Caco-2 (cell line): ENCODE results near the gene ITGB8. TPM values are rescaled to one million over a fixed set of nuclear protein-coding genes. Genes with fewer than 3 reads are reported as not detected.

Experiments used
- BruUV-seq: library from RNA; stranded (reverse); fragments of 400-500 nt; replicated peaks from 2 replicates; lab custom pipeline; 2021; lab: Mats Ljungman, UMichigan
- CTCF ChIA-PET: fragments of 300-600 bp; sonication (Branson Sonifier 250); formaldehyde crosslinking; loops from one replicate; lab custom pipeline; 2022; ENCODE audit warnings: antibody characterized with exemption; lab: Charles Lee
- POLR2A ChIA-PET: fragments of 300-600 bp; sonication (Branson Sonifier 250); formaldehyde crosslinking; loops from one replicate; lab custom pipeline; 2022; ENCODE audit warnings: antibody characterized with exemption; lab: Charles Lee
- DNase-seq, 2 experiments: peaks; one replicate each; pipeline versions ENCODE4 v3.0.0 to v3.0.0-alpha.2; 2020 to 2022
- H3K27me3 ChIP-seq: replicated peaks from 2 replicates; pipeline ENCODE4 v1.6.0; 2011; ENCODE audit warnings: low read length; ENCODE audit not compliant: control insufficient read depth, insufficient read depth
- H3K36me3 ChIP-seq: 2 replicates; pipeline ENCODE4 v1.5.1; 2011; ENCODE audit warnings: low read length; ENCODE audit not compliant: control insufficient read depth, insufficient read depth
- H3K4me1 ChIP-seq: fragments of 250-450 bp; sonication (Bioruptor Pico); 2 replicates; pipeline ENCODE4 v1.5.1; 2020; ENCODE audit warnings: mild to moderate bottlenecking
- H3K4me3 ChIP-seq: 2 replicates; pipeline ENCODE4 v1.5.1; 2011; ENCODE audit warnings: low read depth, mild to moderate bottlenecking, control low read depth, low read length
- H3K9me3 ChIP-seq: fragments of 250-450 bp; sonication (Bioruptor Pico); 2 replicates; pipeline ENCODE4 v1.5.1; 2020; ENCODE audit warnings: mild to moderate bottlenecking, moderate library complexity
- H3K27ac Mint-ChIP-seq: one replicate; pipeline ENCODE4 v1.8.0; 2022; ENCODE audit warnings: mixed read lengths; ENCODE audit not compliant: unreplicated experiment
- H3K27me3 Mint-ChIP-seq: one replicate; pipeline ENCODE4 v1.8.0; 2022; ENCODE audit warnings: mixed read lengths; ENCODE audit not compliant: insufficient read depth, unreplicated experiment
- H3K36me3 Mint-ChIP-seq: one replicate; pipeline ENCODE4 v1.8.0; 2022; ENCODE audit warnings: mild to moderate bottlenecking, mixed read lengths; ENCODE audit not compliant: insufficient read depth, unreplicated experiment
- H3K4me1 Mint-ChIP-seq: one replicate; pipeline ENCODE4 v1.8.0; 2022; ENCODE audit warnings: low read depth, mixed read lengths; ENCODE audit not compliant: unreplicated experiment
- H3K4me3 Mint-ChIP-seq: one replicate; pipeline ENCODE4 v1.8.0; 2022; ENCODE audit warnings: mild to moderate bottlenecking, moderate library complexity, mixed read lengths; ENCODE audit not compliant: unreplicated experiment
- H3K9me3 Mint-ChIP-seq: one replicate; pipeline ENCODE4 v1.8.0; 2022; ENCODE audit warnings: mixed read lengths; ENCODE audit not compliant: unreplicated experiment
- intact Hi-C: fragments of 100-400 bp; cut with micrococcal nuclease; formaldehyde crosslinking; loops from one replicate; pipeline ENCODE4 v1.10.0; 2022; ENCODE audit not compliant: unreplicated experiment
- total RNA-seq: library from RNA; stranded (reverse); gene quantifications from 2 replicates; pipeline ENCODE4 v1.2.3, GENCODE V29; 2022
- TF ChIP-seq, protein P1 (sequence below), 2 experiments: fragments of 200-600 bp in 1 of 2; IDR thresholded peaks; 1 replicate in 1 of 2; 2 replicates in 1 of 2; pipeline versions ENCODE4 v1.5.1 to v1.8.0; 2011 to 2022; ENCODE audit warnings: antibody characterized with exemption in 1 of 2, control low read depth in 1 of 2, inconsistent platforms in 1 of 2, low read depth in 1 of 2, low read length in 1 of 2, mild to moderate bottlenecking in 1 of 2, moderate library complexity in 1 of 2; ENCODE audit not compliant: insufficient read depth in 1 of 2, severe bottlenecking in 1 of 2, unreplicated experiment in 1 of 2

The ITGB8 gene
- total RNA-seq, 1 experiment from 2014 or later = 3.2 TPM

DNA sequence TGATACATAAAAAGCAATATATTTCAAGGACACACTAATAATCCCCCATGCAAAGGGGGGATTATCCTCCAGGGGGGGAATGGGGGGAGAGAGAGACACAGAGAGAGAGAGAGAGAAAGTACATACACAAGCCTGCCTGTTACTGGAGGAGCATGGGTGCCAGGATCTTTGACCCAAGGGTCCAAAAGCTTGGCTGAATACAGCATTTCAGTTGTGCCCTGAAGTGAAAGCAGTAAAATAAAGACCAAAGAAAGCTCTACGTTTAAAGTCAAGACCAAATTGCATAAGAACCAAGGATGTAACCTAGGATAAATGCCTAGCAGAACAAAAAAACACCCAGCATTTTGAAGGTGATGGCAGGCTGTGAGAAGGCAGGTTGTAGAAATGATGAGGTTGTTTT lies 27.8 kb upstream of the ITGB8 start:
- TF ChIP-seq, protein P1, sequence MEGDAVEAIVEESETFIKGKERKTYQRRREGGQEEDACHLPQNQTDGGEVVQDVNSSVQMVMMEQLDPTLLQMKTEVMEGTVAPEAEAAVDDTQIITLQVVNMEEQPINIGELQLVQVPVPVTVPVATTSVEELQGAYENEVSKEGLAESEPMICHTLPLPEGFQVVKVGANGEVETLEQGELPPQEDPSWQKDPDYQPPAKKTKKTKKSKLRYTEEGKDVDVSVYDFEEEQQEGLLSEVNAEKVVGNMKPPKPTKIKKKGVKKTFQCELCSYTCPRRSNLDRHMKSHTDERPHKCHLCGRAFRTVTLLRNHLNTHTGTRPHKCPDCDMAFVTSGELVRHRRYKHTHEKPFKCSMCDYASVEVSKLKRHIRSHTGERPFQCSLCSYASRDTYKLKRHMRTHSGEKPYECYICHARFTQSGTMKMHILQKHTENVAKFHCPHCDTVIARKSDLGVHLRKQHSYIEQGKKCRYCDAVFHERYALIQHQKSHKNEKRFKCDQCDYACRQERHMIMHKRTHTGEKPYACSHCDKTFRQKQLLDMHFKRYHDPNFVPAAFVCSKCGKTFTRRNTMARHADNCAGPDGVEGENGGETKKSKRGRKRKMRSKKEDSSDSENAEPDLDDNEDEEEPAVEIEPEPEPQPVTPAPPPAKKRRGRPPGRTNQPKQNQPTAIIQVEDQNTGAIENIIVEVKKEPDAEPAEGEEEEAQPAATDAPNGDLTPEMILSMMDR (IDR thresholded peaks at IDR 0.05; ENCODE audit: insufficient read depth in 1 of 2, low read depth in 1 of 2, low read length in 1 of 2, severe bottlenecking in 1 of 2, unreplicated experiment in 1 of 2) = no peak
- Histone ChIP-seq H3K36me3 (no peaks in the 10 kb centered on the region), H3K4me3 (no peak overlapping the region), H3K27me3 (no peaks in the 10 kb centered on the region), H3K9me3 (no peaks in the 10 kb centered on the region), H3K4me1 (peaks cover 40% of the 10 kb centered on the region)
- Mint-ChIP-seq H3K36me3 (no peaks in the 10 kb centered on the region), H3K27me3 (no peaks in the 10 kb centered on the region), H3K27ac (peak overlapping the region; percentile 65), H3K4me3 (no peak overlapping the region), H3K9me3 (no peaks in the 10 kb centered on the region), H3K4me1 (peaks cover 39% of the 10 kb centered on the region)
- POLR2A ChIA-PET = no interaction called here
- BruUV-seq = no TSS peak
- CTCF ChIA-PET = interaction anchor here (0.5 kb wide), 1 partner anchor 83 kb away, joined by 3 read pairs; no protein-coding TSS in a partner anchor
- DNase-seq = no peak
- intact Hi-C loops = no loop called here

GRCh38 chr7:20304366-20304765 lies 26.3 kb upstream of the ITGB8 start:
- POLR2A ChIA-PET = interaction anchor here (2.0 kb wide), 1 partner anchor 85 kb away, joined by 25 read pairs; the partner anchor contains the start of gene MACC1
- CTCF ChIA-PET = interaction anchor here (0.6 to 1.0 kb wide), 3 partner anchors 83 to 294 kb away, joined by 3 to 4 read pairs (median 3); no protein-coding TSS in a partner anchor

GRCh38 chr7:20305726-20306125 lies 25.0 kb upstream of the ITGB8 start:
- Mint-ChIP-seq H3K27me3 (no peaks in the 10 kb centered on the region), H3K36me3 (no peaks in the 10 kb centered on the region), H3K4me3 (no peak overlapping the region), H3K9me3 (no peaks in the 10 kb centered on the region), H3K27ac (no peak overlapping the region), H3K4me1 (peaks cover 51% of the 10 kb centered on the region)
- BruUV-seq = no TSS peak
- no peak overlapping the region for H3K4me3 ChIP-seq
- intact Hi-C loops = no loop called here
- TF ChIP-seq, protein P1 (IDR thresholded peaks at IDR 0.05; ENCODE audit: insufficient read depth in 1 of 2, low read depth in 1 of 2, low read length in 1 of 2, severe bottlenecking in 1 of 2, unreplicated experiment in 1 of 2) = no peak
- ChIA-PET CTCF (interaction anchor here (1.1 kb wide), 1 partner anchor 558 kb away, joined by 3 read pairs; no protein-coding TSS in a partner anchor), POLR2A (interaction anchor here (2.0 kb wide), 1 partner anchor 87 kb away, joined by 25 read pairs; the partner anchor contains the start of gene MACC1)
- DNase-seq = no peak
- no peaks in the 10 kb centered on the region for H3K9me3 ChIP-seq
- peaks cover 44% of the 10 kb centered on the region for H3K4me1 ChIP-seq
- no peaks in the 10 kb centered on the region for H3K27me3 ChIP-seq
- H3K36me3 ChIP-seq = no peaks in the 10 kb centered on the region

More at GRCh38 chr7:20304366-20304765, 26.3 kb upstream of the ITGB8 start:
- no peaks in the 10 kb centered on the region for H3K36me3 ChIP-seq
- Mint-ChIP-seq H3K27me3 (no peaks in the 10 kb centered on the region), H3K36me3 (no peaks in the 10 kb centered on the region), H3K4me1 (peaks cover 45% of the 10 kb centered on the region), H3K4me3 (no peak overlapping the region), H3K9me3 (no peaks in the 10 kb centered on the region), H3K27ac (peak overlapping the region; percentile 35)
- intact Hi-C loops = loop anchor here (1.0 kb wide), 4 partner anchors 87 to 334 kb away; partner anchors contain the start of gene MACC1
- peaks cover 40% of the 10 kb centered on the region for H3K4me1 ChIP-seq
- no peaks in the 10 kb centered on the region for H3K9me3 ChIP-seq
- TF ChIP-seq, protein P1 (IDR thresholded peaks at IDR 0.05; ENCODE audit: insufficient read depth in 1 of 2, low read depth in 1 of 2, low read length in 1 of 2, severe bottlenecking in 1 of 2, unreplicated experiment in 1 of 2) = peak in 1 of 2 experiments; percentile 10
- no TSS peak for BruUV-seq
- no peaks in the 10 kb centered on the region for H3K27me3 ChIP-seq
- H3K4me3 ChIP-seq = no peak overlapping the region
- DNase-seq = peak; percentile 70 to 87
